ENCODE measurements around the gene DIDO1.

GRCh38 chr20:62967628-62968351, 41.5 kb upstream of the DIDO1 start:
- no peak for TF ChIP-seq CTCF (conservative IDR thresholded peaks at IDR 0.05; ENCODE audit: low read length)
- no peak for TF ChIP-seq EZH2phosphoT487 (IDR thresholded peaks at IDR 0.05; ENCODE audit: borderline replicate concordance, low read depth, low read length)
